Measurements from ENCODE around the gene CELSR1. TPM values are rescaled to one million over a fixed set of nuclear protein-coding genes. Genes with fewer than 3 reads are reported as not detected.

Gene CELSR1
- total RNA-seq, 1 donor from 2014 or later, result 0.27 TPM

DNA sequence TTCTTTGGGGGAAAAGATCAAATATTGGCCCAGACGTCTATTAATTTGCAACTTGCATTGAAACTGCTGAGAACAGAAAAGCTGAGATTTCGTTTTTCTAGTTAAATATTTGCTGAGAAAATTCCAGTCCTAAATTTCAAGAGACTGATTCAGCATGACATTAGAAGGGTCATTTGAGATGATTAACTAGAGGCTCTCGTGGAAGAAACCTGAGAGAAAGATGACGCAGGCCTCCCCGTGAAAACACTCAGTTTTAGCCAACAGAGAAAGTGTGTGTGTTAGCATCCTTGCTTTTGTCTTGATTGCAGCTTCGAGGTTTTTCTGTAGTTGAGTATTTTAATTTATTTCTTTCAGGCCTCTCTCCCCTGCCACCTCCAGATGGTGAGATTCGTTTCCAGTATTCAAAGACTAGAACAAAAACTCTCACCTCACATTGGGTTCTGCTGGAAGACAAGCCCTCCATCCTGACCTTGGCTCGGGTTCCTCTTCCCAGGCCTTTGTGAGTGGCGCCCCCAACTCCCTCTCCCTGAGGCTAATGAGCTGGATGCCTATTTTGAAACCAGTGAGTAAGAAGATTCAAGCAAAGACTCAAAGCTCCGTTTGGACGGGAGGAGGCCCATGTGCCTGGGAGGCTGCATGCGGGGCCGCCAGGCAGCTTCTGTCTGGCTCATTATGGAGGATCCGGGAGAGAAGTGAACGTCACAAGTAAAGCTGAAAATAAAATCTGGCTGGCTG is 52.4 kb downstream of the CELSR1 start:
- no peak for DNase-seq
- TF ChIP-seq, protein P1, sequence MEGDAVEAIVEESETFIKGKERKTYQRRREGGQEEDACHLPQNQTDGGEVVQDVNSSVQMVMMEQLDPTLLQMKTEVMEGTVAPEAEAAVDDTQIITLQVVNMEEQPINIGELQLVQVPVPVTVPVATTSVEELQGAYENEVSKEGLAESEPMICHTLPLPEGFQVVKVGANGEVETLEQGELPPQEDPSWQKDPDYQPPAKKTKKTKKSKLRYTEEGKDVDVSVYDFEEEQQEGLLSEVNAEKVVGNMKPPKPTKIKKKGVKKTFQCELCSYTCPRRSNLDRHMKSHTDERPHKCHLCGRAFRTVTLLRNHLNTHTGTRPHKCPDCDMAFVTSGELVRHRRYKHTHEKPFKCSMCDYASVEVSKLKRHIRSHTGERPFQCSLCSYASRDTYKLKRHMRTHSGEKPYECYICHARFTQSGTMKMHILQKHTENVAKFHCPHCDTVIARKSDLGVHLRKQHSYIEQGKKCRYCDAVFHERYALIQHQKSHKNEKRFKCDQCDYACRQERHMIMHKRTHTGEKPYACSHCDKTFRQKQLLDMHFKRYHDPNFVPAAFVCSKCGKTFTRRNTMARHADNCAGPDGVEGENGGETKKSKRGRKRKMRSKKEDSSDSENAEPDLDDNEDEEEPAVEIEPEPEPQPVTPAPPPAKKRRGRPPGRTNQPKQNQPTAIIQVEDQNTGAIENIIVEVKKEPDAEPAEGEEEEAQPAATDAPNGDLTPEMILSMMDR (IDR thresholded peaks at IDR 0.05; ENCODE audit: partially characterized antibody, unreplicated experiment), result no peak
- H3K4me3 Mint-ChIP-seq (ENCODE audit: unreplicated experiment), result no peak overlapping the region
- no peaks in the 10 kb centered on the region for H3K9me3 Mint-ChIP-seq (ENCODE audit: unreplicated experiment)
- H3K4me1 Mint-ChIP-seq (ENCODE audit: low read depth, unreplicated experiment), result peaks cover 4% of the 10 kb centered on the region
- H3K36me3 Mint-ChIP-seq (ENCODE audit: unreplicated experiment), result no peaks in the 10 kb centered on the region
- peaks cover 13% of the 10 kb centered on the region for H3K27me3 Mint-ChIP-seq (ENCODE audit: unreplicated experiment)
- no peak overlapping the region for H3K27ac Mint-ChIP-seq (ENCODE audit: unreplicated experiment)

DNA sequence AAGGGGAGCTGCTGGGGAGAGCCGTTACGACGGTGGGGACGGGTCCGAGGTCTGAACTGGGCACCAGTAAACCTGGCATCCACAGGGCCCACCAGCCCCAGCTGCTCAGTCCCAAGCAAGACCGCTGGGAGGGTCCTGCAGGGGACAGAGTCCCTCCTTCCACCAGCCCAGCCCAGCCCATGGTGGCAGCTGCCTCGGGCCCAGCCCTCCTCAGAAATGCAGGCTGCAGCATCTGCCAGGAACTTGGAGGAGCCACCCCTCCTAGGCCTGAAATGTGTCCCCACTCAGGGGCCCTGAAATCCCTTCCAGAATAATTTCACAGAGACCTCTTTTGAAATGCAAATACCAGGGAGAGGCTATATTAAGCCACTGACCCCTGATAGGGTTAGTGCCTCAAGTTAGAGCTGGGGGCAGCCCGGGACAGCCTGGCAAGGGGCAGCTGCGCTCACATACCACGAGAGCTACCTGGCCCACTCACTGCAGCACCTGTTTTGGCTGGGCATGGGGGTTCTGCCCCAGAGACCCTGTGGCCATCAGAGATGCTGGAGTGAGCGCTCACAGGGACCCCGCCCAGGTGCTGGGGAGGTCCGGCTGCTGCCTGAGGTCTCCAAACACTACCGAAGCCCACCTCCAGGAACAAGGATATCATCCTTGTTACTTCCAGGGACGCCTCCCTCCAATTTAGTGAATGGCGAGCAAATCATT is 53.1 kb downstream of the CELSR1 start:
- Mint-ChIP-seq H3K27me3 (ENCODE audit: unreplicated experiment) (peaks cover 14% of the 10 kb centered on the region), H3K4me1 (ENCODE audit: low read depth, unreplicated experiment) (peaks cover 4% of the 10 kb centered on the region), H3K4me3 (ENCODE audit: unreplicated experiment) (no peak overlapping the region), H3K9me3 (ENCODE audit: unreplicated experiment) (no peaks in the 10 kb centered on the region), H3K27ac (ENCODE audit: unreplicated experiment) (no peak overlapping the region), H3K36me3 (ENCODE audit: unreplicated experiment) (no peaks in the 10 kb centered on the region)
- no peak for DNase-seq
- TF ChIP-seq, protein P1 (IDR thresholded peaks at IDR 0.05; ENCODE audit: partially characterized antibody, unreplicated experiment), result no peak

DNA sequence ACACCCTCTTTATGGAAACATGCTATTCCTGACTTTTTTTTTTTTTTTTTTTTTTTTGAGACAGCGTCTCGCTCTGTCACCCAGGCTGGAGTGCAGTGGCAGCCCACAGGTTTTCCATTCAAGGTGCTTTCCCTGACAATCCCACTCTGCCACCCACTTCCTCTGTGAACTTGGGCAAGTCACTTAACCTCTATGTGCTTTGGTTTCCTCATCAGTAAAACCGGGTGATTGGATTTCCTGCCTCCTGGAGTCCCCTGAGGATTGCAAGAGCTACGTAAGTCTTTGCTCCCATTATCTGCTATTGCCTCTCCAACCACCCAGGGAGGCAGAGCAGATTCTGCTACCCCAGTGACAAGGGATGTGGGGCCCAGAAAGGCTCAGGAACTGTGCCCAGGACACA is 54.1 kb downstream of the CELSR1 start:
- Mint-ChIP-seq H3K27ac (ENCODE audit: unreplicated experiment) (no peak overlapping the region), H3K4me1 (ENCODE audit: low read depth, unreplicated experiment) (peaks cover 3% of the 10 kb centered on the region), H3K27me3 (ENCODE audit: unreplicated experiment) (peaks cover 14% of the 10 kb centered on the region), H3K9me3 (ENCODE audit: unreplicated experiment) (no peaks in the 10 kb centered on the region), H3K4me3 (ENCODE audit: unreplicated experiment) (no peak overlapping the region), H3K36me3 (ENCODE audit: unreplicated experiment) (no peaks in the 10 kb centered on the region)
- TF ChIP-seq, protein P1 (IDR thresholded peaks at IDR 0.05; ENCODE audit: partially characterized antibody, unreplicated experiment), result no peak
- no peak for DNase-seq

DNA sequence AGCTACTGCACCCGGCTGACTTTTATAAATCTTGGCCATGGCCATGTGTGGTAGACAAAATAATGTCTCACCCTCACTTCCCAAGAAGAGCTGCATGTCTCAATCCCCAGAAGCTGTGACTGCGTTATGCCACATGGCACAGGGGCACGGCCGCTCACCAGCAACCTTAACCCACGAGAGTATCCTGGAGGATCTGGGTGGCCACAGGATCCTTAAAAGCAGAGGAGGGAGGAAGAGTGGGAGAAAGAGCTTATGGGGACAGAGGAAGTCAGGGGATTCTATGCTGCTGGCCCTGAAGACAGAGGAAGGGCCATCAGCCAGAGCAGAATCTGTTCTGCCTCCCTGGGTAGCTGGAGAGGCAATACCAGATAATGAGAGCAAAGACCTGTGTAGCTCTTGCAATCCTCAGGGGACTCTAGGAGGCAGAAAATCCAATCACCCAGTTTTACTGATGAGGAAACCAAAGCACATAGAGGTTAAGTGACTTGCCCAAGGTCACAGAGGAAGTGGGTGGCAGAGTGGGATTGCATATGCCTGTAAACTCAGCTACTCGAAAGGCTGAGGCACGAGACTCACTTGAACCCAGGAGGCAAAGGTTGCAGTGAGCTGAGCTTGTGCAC is 55.3 kb downstream of the CELSR1 start:
- Mint-ChIP-seq H3K36me3 (ENCODE audit: unreplicated experiment) (no peaks in the 10 kb centered on the region), H3K9me3 (ENCODE audit: unreplicated experiment) (no peaks in the 10 kb centered on the region), H3K4me3 (ENCODE audit: unreplicated experiment) (no peak overlapping the region), H3K27me3 (ENCODE audit: unreplicated experiment) (peaks cover 11% of the 10 kb centered on the region), H3K4me1 (ENCODE audit: low read depth, unreplicated experiment) (peaks cover 5% of the 10 kb centered on the region), H3K27ac (ENCODE audit: unreplicated experiment) (no peak overlapping the region)
- DNase-seq, result no peak
- TF ChIP-seq, protein P1 (IDR thresholded peaks at IDR 0.05; ENCODE audit: partially characterized antibody, unreplicated experiment), result no peak

Data from glutamatergic neuron (in vitro differentiated cells).